SK-N-MC (cell line): Measurements from ENCODE around the gene CYP24A1.

ENCODE experiments used
- EZH2 ChIP-seq: fragments of 200-600 bp; sonication (generic); IDR thresholded peaks from one replicate; pipeline ENCODE4 v1.6.1; 2017; ENCODE audit warnings: antibody characterized with exemption
- FOXP2 ChIP-seq: optimal IDR thresholded peaks from 2 replicates; pipeline ENCODE3; 2011; ENCODE audit warnings: mild to moderate bottlenecking, moderate library complexity; ENCODE audit not compliant: insufficient read depth; ENCODE audit errors: extremely low read length, control extremely low read depth
- POLR2AphosphoS5 ChIP-seq: IDR thresholded peaks from 2 replicates; pipeline ENCODE4 v1.6.1; 2012; ENCODE audit warnings: mild to moderate bottlenecking, low read depth, low read length, borderline replicate concordance

- no peak for TF ChIP-seq EZH2
- no peak for TF ChIP-seq POLR2AphosphoS5
- TF ChIP-seq FOXP2, result no peak
Measured at GRCh38 chr20:54140486-54140885, 33.3 kb downstream of the CYP24A1 start.
